Endothelial cell of umbilical vein (primary cell): Measurements from ENCODE around the gene AGMO. TPM values are rescaled to one million over a fixed set of nuclear protein-coding genes. Genes with fewer than 3 reads are reported as not detected.

Experiments used
- BruUV-seq: library from RNA; stranded (reverse); fragments of 400-500 nt; replicated peaks from 2 replicates; lab custom pipeline; 2021; lab: Mats Ljungman, UMichigan
- CTCF ChIA-PET: fragments of 300-600, 350-600 bp; sonication (Branson Sonifier 250); formaldehyde crosslinking; loops from one replicate; lab custom pipeline; 2021; ENCODE audit warnings: antibody characterized with exemption, inconsistent platforms; lab: Charles Lee
- POLR2A ChIA-PET: fragments of 300-600, 350-600 bp; sonication (Branson Sonifier 250); formaldehyde crosslinking; loops from one replicate; lab custom pipeline; 2021; ENCODE audit warnings: antibody characterized with exemption, inconsistent platforms; lab: Charles Lee
- DNase-seq: peaks from one replicate; pipeline ENCODE4 v3.0.0-alpha.2; 2011; ENCODE audit warnings: low read depth, low spot score
- FAIRE-seq: peaks from 2 replicates; lab custom pipeline; 2011; peaks lifted over from hg19 to GRCh38; lab: Jason Lieb, UNC
- H2AFZ ChIP-seq: 2 replicates; pipeline ENCODE4 v1.6.0; 2012; ENCODE audit warnings: low read depth, low read length, control low read depth, inconsistent platforms
- H3K27ac ChIP-seq: 2 replicates; pipeline ENCODE4 v1.5.1; 2011; ENCODE audit warnings: low read depth, mild to moderate bottlenecking, control low read depth, low read length, moderate library complexity; ENCODE audit not compliant: insufficient read depth
- H3K27me3 ChIP-seq, 2 experiments: 2 replicates each; pipeline versions ENCODE4 v1.6.0 to v1.6.1; 2011; ENCODE audit warnings: low read length in 2 of 2, mixed read lengths in 1 of 2; ENCODE audit not compliant: control insufficient read depth in 2 of 2, insufficient read depth in 2 of 2
- H3K36me3 ChIP-seq, 2 experiments: 2 replicates in 1 of 2; 3 replicates in 1 of 2; pipeline ENCODE4 v1.5.1; 2011; ENCODE audit warnings: low read length in 2 of 2, mild to moderate bottlenecking in 1 of 2, moderate library complexity in 1 of 2; ENCODE audit not compliant: control insufficient read depth in 2 of 2, insufficient read depth in 2 of 2; ENCODE audit errors: extremely low read depth in 1 of 2
- H3K4me1 ChIP-seq: 3 replicates; pipeline ENCODE4 v1.5.1; 2011; ENCODE audit warnings: mild to moderate bottlenecking, low read length; ENCODE audit not compliant: control insufficient read depth, insufficient read depth; ENCODE audit errors: extremely low read depth
- H3K4me2 ChIP-seq: 2 replicates; pipeline ENCODE4 v1.6.1; 2011; ENCODE audit warnings: low read length, control low read depth, mixed read lengths; ENCODE audit not compliant: insufficient read depth
- H3K4me3 ChIP-seq, 3 experiments: fragments of 200-600 bp in 1 of 3; sonication (generic), shearing (Covaris generic) in 1 of 3; replicated peaks in 1 of 3; 2 replicates each; pipeline ENCODE4 v1.5.1; 2011 to 2016; ENCODE audit warnings: control low read depth in 3 of 3, low read length in 3 of 3, mild to moderate bottlenecking in 2 of 3, inconsistent platforms in 1 of 3, low read depth in 1 of 3, moderate library complexity in 1 of 3; ENCODE audit not compliant: insufficient read depth in 1 of 3
- H3K79me2 ChIP-seq: 2 replicates; pipeline ENCODE4 v1.6.0; 2012; ENCODE audit warnings: low read length, inconsistent platforms; ENCODE audit not compliant: control insufficient read depth, insufficient read depth
- H3K9ac ChIP-seq: replicated peaks from 2 replicates; pipeline ENCODE3; 2011; ENCODE audit warnings: low read length, control low read depth; ENCODE audit not compliant: insufficient read depth; ENCODE audit errors: extremely low read depth
- H3K9me1 ChIP-seq: replicated peaks from 3 replicates; pipeline ENCODE4 v1.6.0; 2011; ENCODE audit warnings: mild to moderate bottlenecking, low read length; ENCODE audit not compliant: control insufficient read depth, insufficient read depth; ENCODE audit errors: extremely low read depth
- H3K9me3 ChIP-seq: replicated peaks from 2 replicates; pipeline ENCODE4 v1.5.1; 2012; ENCODE audit warnings: low read length, inconsistent platforms; ENCODE audit not compliant: control insufficient read depth, insufficient read depth
- H4K20me1 ChIP-seq: replicated peaks from 2 replicates; pipeline ENCODE3; 2011; ENCODE audit warnings: mild to moderate bottlenecking, low read length; ENCODE audit not compliant: control insufficient read depth, insufficient read depth; ENCODE audit errors: extremely low read depth
- CTCF ChIP-seq, 2 donors: IDR thresholded peaks; 1 replicate in 1 of 2; 2 replicates in 1 of 2; pipeline ENCODE4 v1.5.1; 2011; ENCODE audit warnings: low read length in 2 of 2, mild to moderate bottlenecking in 2 of 2, moderate library complexity in 2 of 2, control low read depth in 1 of 2, inconsistent platforms in 1 of 2, low read depth in 1 of 2; ENCODE audit not compliant: insufficient read depth in 1 of 2; ENCODE audit errors: extremely low read depth in 1 of 2
- EZH2 ChIP-seq: IDR thresholded peaks from 2 replicates; pipeline ENCODE4 v1.6.1; 2012; ENCODE audit warnings: borderline replicate concordance, low read depth, mild to moderate bottlenecking, moderate library complexity, low read length, inconsistent platforms; ENCODE audit not compliant: severe bottlenecking
- FOS ChIP-seq: IDR thresholded peaks from 2 replicates; pipeline ENCODE4 v1.6.1; 2011; ENCODE audit warnings: mild to moderate bottlenecking, low read length, moderate library complexity, borderline replicate concordance; ENCODE audit not compliant: insufficient read depth
- GATA2 ChIP-seq: IDR thresholded peaks from 2 replicates; pipeline ENCODE4 v1.7.0; 2011; ENCODE audit warnings: low read depth, mild to moderate bottlenecking, moderate library complexity, mixed read lengths, low read length; ENCODE audit not compliant: insufficient read length, insufficient read depth
- JUN ChIP-seq: IDR thresholded peaks from 2 replicates; pipeline ENCODE4 v1.6.1; 2011; ENCODE audit warnings: borderline replicate concordance, low read depth; ENCODE audit not compliant: insufficient read length, insufficient read depth
- MAX ChIP-seq: IDR thresholded peaks from 2 replicates; pipeline ENCODE4 v1.6.1; 2011; ENCODE audit not compliant: insufficient read depth, insufficient read length
- MYC ChIP-seq: IDR thresholded peaks from one replicate; pipeline ENCODE4 v1.6.1; 2011; ENCODE audit warnings: mild to moderate bottlenecking, low read depth, low read length
- POLR2A ChIP-seq: IDR thresholded peaks from 2 replicates; pipeline ENCODE4 v1.6.1; 2012; ENCODE audit warnings: low read depth, mild to moderate bottlenecking, control low read depth, low read length
- POLR2AphosphoS5 ChIP-seq: IDR thresholded peaks from 2 replicates; pipeline ENCODE4 v1.6.1; 2012; ENCODE audit warnings: low read depth, mild to moderate bottlenecking, control low read depth, low read length, moderate library complexity; ENCODE audit not compliant: insufficient read depth
- dilution Hi-C: fragments of 300-500 bp; cut with MboI; formaldehyde crosslinking; loops from one replicate; pipeline ENCODE4 v1.15.0; 2019; ENCODE audit warnings: low sequenced_read_pairs; ENCODE audit not compliant: extremely low pct_ligation_motif_present
- intact Hi-C: fragments of 100-400 bp; cut with micrococcal nuclease; formaldehyde crosslinking; loops from one replicate; pipeline ENCODE4 v1.10.0; 2022
- polyA plus RNA-seq, 4 experiments: library from polyadenylated mRNA; depleted of rRNA in 3 of 4; stranded (reverse) in 3 of 4; unstranded in 1 of 4; fragments of >200 nt; gene quantifications; 2 replicates each; pipeline versions ENCODE4 v1.2.1 to v1.2.3, GENCODE V29; 2011 to 2012; ENCODE audit warnings: missing spikeins in 1 of 4
- total RNA-seq: library from RNA; stranded (reverse); gene quantifications from 2 replicates; pipeline ENCODE4 v1.2.3, GENCODE V29; 2021

The AGMO gene
- total and polyA plus RNA-seq, 2 donors (not counting 3 experiments of a cell fraction or from before 2014, with no cell fraction given) = 0.23 to 0.40 TPM

- no peaks in the 10 kb centered on the region for H3K9me1 ChIP-seq
- no peaks in the 10 kb centered on the region for H4K20me1 ChIP-seq
- no peak overlapping the region for H3K9ac ChIP-seq
- intact Hi-C loops (no loop called here), dilution Hi-C loops (no loop called here)
- no peaks in the 10 kb centered on the region for H3K9me3 ChIP-seq
- no peaks in the 10 kb centered on the region for H3K79me2 ChIP-seq
- CTCF ChIA-PET = no interaction called here
- H3K4me3 ChIP-seq = no peak overlapping the region
- no peaks in the 10 kb centered on the region for H3K27me3 ChIP-seq
- POLR2A ChIA-PET = no interaction called here
- FAIRE-seq (no peak), DNase-seq (no peak)
- BruUV-seq = no TSS peak
- H3K4me1 ChIP-seq = no peaks in the 10 kb centered on the region
- no peak overlapping the region for H2AFZ ChIP-seq
- no peak overlapping the region for H3K27ac ChIP-seq
- H3K4me2 ChIP-seq = no peak overlapping the region
- no peaks in the 10 kb centered on the region for H3K36me3 ChIP-seq
- TF ChIP-seq FOS (no peak), EZH2 (no peak), CTCF (IDR thresholded peaks at IDR 0.05; ENCODE audit: extremely low read depth in 1 of 2, insufficient read depth in 1 of 2, low read depth in 1 of 2, low read length in 2 of 2) (no peak), JUN (no peak), MAX (no peak), POLR2AphosphoS5 (no peak), MYC (no peak), POLR2A (no peak), GATA2 (no peak)
Measured at GRCh38 chr7:15424468-15424867, 137.3 kb downstream of the AGMO start.
